B cell (primary cell): ENCODE measurements around the gene ADK.

Experiments
- CTCF ChIP-seq: fragments of 200-600 bp; IDR thresholded peaks from one replicate; pipeline ENCODE4 v1.8.0; 2022; ENCODE audit warnings: antibody characterized with exemption, mild to moderate bottlenecking
- EZH2 ChIP-seq: IDR thresholded peaks from 2 replicates; pipeline ENCODE4 v1.6.1; 2012; ENCODE audit warnings: borderline replicate concordance, low read depth, mild to moderate bottlenecking, moderate library complexity, low read length; ENCODE audit not compliant: insufficient read depth, poor library complexity, severe bottlenecking

GRCh38 chr10:74748468-74749031, 597.5 kb downstream of the ADK start:
- TF ChIP-seq CTCF (no peak), EZH2 (no peak)
